ENCODE data around the gene ATXN2. TPM values are rescaled to one million over a fixed set of nuclear protein-coding genes. Genes with fewer than 3 reads are reported as not detected.

The ATXN2 gene
- total and polyA plus RNA-seq, 4 donors: 11.5 to 33.1 (median 22.1) TPM

DNA sequence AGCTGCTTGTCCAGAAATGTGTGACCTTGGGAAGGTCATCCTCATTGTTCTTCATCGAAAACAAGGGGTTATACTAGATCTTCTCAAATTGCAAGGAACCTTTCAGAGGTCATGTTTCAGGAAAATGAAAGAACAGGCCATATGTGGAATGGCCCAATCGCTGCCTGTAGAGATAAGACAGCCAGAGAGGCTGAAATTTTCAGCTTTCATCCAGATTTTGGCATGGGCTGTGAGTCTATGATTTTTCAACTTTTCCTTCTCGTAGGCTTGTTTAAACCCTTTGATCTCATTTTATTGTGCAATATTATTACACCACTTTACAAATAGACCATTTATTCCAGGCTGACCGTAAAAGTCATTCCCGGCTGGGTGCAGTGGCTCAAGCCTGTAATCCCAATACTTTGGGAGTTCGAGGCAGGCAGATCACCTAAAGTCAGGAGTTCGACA, 17.1 kb upstream of the ATXN2 start:
- Histone ChIP-seq H3K27me3 (ENCODE audit: control insufficient read depth in 4 of 4, insufficient read depth in 4 of 4, low read length in 3 of 4) (no peaks in the 10 kb centered on the region), H3K9me3 (ENCODE audit: control insufficient read depth in 4 of 4, low read length in 3 of 4) (no peaks in the 10 kb centered on the region), H3K4me1 (ENCODE audit: control insufficient read depth in 4 of 4, insufficient read depth in 4 of 4, low read length in 3 of 4) (peaks cover 2 to 12% (median 5%) of the 10 kb centered on the region in 4 donors), H3K4me3 (ENCODE audit: low read depth in 1 of 3, low read length in 3 of 3) (no peak overlapping the region), H3K27ac (ENCODE audit: low read depth in 1 of 2, low read length in 2 of 2) (peak overlapping the region; percentile 58 to 66), H3K36me3 (ENCODE audit: control insufficient read depth in 4 of 4, insufficient read depth in 3 of 4, low read depth in 1 of 4, low read length in 3 of 4) (no peaks in the 10 kb centered on the region), H3K9ac (ENCODE audit: low read depth in 1 of 2, low read length in 2 of 2) (no peak overlapping the region)
- no peak for DNase-seq (ENCODE audit: low spot score)
- WGBS: 27% methylated on average over 7 of the region's 7 CpGs
- TF ChIP-seq, protein P1, sequence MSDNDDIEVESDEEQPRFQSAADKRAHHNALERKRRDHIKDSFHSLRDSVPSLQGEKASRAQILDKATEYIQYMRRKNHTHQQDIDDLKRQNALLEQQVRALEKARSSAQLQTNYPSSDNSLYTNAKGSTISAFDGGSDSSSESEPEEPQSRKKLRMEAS (IDR thresholded peaks at IDR 0.05): peak; percentile 83
- TF ChIP-seq RAD21 (IDR thresholded peaks at IDR 0.05) (peak; percentile 60 to 67), HNF4G (IDR thresholded peaks at IDR 0.05) (peak; percentile 34), JUND (IDR thresholded peaks at IDR 0.05) (peak; percentile 71 to 94), HNF4A (conservative IDR thresholded peaks at IDR 0.05) (peak; percentile 79 to 83), NR2F2 (IDR thresholded peaks at IDR 0.05) (peak; percentile 46), FOXA1 (IDR thresholded peaks at IDR 0.05) (peak; percentile 41), YY1 (IDR thresholded peaks at IDR 0.05) (peak; percentile 92), RXRA (IDR thresholded peaks at IDR 0.05) (peak; percentile 86 to 93), SP1 (IDR thresholded peaks at IDR 0.05) (peak; percentile 85), GABPA (IDR thresholded peaks at IDR 0.05 in 1 of 2, conservative IDR thresholded peaks at IDR 0.05 in 1 of 2) (peak; percentile 29 to 77), EGR1 (IDR thresholded peaks at IDR 0.05; ENCODE audit: low read depth in 2 of 2) (peak in 1 of 2 donors; percentile 80), TAF1 (conservative IDR thresholded peaks at IDR 0.05) (peak; percentile 27), FOXA2 (IDR thresholded peaks at IDR 0.05) (peak; percentile 50)
- TF ChIP-seq, protein P2, sequence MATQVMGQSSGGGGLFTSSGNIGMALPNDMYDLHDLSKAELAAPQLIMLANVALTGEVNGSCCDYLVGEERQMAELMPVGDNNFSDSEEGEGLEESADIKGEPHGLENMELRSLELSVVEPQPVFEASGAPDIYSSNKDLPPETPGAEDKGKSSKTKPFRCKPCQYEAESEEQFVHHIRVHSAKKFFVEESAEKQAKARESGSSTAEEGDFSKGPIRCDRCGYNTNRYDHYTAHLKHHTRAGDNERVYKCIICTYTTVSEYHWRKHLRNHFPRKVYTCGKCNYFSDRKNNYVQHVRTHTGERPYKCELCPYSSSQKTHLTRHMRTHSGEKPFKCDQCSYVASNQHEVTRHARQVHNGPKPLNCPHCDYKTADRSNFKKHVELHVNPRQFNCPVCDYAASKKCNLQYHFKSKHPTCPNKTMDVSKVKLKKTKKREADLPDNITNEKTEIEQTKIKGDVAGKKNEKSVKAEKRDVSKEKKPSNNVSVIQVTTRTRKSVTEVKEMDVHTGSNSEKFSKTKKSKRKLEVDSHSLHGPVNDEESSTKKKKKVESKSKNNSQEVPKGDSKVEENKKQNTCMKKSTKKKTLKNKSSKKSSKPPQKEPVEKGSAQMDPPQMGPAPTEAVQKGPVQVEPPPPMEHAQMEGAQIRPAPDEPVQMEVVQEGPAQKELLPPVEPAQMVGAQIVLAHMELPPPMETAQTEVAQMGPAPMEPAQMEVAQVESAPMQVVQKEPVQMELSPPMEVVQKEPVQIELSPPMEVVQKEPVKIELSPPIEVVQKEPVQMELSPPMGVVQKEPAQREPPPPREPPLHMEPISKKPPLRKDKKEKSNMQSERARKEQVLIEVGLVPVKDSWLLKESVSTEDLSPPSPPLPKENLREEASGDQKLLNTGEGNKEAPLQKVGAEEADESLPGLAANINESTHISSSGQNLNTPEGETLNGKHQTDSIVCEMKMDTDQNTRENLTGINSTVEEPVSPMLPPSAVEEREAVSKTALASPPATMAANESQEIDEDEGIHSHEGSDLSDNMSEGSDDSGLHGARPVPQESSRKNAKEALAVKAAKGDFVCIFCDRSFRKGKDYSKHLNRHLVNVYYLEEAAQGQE (IDR thresholded peaks at IDR 0.05): peak; percentile 63
- TF ChIP-seq, protein P3, sequence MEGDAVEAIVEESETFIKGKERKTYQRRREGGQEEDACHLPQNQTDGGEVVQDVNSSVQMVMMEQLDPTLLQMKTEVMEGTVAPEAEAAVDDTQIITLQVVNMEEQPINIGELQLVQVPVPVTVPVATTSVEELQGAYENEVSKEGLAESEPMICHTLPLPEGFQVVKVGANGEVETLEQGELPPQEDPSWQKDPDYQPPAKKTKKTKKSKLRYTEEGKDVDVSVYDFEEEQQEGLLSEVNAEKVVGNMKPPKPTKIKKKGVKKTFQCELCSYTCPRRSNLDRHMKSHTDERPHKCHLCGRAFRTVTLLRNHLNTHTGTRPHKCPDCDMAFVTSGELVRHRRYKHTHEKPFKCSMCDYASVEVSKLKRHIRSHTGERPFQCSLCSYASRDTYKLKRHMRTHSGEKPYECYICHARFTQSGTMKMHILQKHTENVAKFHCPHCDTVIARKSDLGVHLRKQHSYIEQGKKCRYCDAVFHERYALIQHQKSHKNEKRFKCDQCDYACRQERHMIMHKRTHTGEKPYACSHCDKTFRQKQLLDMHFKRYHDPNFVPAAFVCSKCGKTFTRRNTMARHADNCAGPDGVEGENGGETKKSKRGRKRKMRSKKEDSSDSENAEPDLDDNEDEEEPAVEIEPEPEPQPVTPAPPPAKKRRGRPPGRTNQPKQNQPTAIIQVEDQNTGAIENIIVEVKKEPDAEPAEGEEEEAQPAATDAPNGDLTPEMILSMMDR (IDR thresholded peaks at IDR 0.05; ENCODE audit: low read depth, low read length, missing input control): no peak
- TF ChIP-seq, protein P4, sequence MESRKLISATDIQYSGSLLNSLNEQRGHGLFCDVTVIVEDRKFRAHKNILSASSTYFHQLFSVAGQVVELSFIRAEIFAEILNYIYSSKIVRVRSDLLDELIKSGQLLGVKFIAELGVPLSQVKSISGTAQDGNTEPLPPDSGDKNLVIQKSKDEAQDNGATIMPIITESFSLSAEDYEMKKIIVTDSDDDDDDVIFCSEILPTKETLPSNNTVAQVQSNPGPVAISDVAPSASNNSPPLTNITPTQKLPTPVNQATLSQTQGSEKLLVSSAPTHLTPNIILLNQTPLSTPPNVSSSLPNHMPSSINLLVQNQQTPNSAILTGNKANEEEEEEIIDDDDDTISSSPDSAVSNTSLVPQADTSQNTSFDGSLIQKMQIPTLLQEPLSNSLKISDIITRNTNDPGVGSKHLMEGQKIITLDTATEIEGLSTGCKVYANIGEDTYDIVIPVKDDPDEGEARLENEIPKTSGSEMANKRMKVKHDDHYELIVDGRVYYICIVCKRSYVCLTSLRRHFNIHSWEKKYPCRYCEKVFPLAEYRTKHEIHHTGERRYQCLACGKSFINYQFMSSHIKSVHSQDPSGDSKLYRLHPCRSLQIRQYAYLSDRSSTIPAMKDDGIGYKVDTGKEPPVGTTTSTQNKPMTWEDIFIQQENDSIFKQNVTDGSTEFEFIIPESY (IDR thresholded peaks at IDR 0.05): peak; percentile 87
- TF ChIP-seq, protein P5, sequence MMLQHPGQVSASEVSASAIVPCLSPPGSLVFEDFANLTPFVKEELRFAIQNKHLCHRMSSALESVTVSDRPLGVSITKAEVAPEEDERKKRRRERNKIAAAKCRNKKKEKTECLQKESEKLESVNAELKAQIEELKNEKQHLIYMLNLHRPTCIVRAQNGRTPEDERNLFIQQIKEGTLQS (IDR thresholded peaks at IDR 0.05): peak; percentile 79

Data from liver (tissue), 9 donors.